ENCODE results near the gene RGS3.

Gene RGS3

DNA sequence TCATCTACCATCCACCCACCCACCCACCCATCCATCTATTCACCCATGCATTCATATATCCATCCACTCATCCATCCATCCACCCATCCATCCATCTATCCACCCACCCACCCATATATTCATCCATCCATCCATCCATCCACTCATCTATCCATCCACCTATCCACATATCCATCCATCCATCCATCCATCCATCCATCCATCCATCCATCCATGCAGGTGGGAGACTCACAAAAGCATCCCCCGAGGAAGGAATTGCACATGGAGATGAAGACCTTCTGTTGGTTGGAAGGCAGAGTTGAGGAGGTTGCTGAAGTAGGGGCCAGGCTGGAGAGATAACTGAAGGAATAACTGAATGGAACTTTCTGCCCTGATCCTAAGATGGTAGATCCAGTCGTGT is 126.9 kb downstream of the RGS3 start:
- TF ChIP-seq, protein P1, sequence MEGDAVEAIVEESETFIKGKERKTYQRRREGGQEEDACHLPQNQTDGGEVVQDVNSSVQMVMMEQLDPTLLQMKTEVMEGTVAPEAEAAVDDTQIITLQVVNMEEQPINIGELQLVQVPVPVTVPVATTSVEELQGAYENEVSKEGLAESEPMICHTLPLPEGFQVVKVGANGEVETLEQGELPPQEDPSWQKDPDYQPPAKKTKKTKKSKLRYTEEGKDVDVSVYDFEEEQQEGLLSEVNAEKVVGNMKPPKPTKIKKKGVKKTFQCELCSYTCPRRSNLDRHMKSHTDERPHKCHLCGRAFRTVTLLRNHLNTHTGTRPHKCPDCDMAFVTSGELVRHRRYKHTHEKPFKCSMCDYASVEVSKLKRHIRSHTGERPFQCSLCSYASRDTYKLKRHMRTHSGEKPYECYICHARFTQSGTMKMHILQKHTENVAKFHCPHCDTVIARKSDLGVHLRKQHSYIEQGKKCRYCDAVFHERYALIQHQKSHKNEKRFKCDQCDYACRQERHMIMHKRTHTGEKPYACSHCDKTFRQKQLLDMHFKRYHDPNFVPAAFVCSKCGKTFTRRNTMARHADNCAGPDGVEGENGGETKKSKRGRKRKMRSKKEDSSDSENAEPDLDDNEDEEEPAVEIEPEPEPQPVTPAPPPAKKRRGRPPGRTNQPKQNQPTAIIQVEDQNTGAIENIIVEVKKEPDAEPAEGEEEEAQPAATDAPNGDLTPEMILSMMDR (conservative IDR thresholded peaks at IDR 0.05), result no peak
- peak overlapping the region; percentile 75 for H3K27ac ChIP-seq

DNA sequence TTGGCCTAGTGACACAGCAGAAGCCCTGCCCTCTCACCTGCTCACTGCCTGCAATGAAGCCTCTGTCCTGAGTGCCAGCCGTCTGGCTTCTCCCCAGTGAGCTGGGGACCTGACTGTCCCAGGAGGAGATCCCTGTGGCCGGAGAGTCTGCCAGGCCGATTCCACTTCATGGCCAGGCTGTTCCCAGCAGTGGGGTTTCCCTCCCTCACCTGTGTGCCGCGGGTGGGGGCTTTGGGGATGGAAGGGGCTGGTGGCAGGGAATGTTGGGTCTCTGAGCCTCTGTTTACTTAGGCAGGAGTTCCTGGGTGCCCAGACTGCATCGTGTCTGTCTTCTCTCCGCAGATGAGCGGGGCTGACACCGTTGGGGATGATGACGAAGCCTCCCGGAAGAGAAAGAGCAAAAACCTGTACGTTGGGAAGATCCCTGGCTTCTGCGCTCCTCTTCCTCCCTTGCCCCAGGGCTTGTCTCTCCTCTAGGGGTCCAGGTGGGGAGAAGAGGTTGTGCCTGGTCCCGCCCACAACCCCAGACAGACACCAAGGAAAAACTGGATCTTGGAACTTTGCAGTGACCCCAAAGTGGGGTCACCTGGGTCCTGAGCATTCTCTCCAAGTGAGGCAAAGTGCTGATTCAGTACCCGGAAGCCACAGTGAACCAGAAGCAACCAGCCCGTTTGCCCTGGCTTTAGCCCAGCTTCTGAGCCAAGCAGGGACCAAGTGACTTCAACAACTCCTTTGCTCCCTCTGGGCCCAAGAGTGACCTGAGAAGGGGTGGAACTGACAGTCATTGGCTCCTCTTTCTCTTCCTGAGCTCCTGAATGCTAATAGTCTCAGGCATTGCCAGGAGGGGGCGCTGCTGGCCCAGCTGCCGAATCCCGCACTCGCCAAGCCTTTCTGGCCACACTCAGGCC is 127.7 kb downstream of the RGS3 start:
- TF ChIP-seq, protein P1 (conservative IDR thresholded peaks at IDR 0.05), result peak; percentile 93
- H3K27ac ChIP-seq, result peak overlapping the region; percentile 75

DNA sequence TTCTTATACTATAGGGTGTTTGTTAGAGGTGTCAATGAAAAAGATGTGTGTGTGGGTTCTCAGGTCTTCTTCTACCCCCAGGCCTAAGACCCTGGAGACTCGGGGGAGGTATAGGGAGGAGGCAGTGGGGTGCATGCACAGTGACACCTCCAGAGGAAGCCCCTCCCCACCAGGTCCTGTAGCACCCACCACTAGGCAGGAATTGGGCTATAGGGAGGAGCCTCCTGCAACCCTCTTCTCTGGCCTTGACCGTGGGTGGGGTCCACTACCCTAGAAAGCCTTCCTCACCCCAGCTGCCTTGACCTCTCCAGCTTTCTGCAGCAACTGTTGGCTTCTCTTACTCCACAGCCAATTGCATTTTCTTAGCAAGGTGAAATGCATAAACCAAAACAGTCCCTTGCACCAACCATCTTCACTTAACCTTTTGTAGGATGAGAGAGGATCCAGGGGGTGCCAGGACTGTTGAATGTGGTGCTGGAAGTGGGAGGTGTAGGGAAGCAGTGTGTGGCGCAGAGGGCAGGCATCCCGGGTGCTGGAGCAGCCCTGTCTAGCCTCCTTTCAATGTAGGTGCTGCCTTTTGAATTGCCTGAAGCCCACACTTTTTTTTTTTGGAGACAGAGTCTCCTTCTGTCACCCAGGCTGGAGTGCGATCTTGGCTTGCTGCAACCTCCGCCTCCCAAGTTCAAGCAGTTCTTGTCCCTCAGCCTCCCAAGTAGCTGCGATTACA is 128.5 kb downstream of the RGS3 start:
- TF ChIP-seq, protein P1 (conservative IDR thresholded peaks at IDR 0.05), result peak; percentile 65
- peak overlapping the region; percentile 75 for H3K27ac ChIP-seq

DNA sequence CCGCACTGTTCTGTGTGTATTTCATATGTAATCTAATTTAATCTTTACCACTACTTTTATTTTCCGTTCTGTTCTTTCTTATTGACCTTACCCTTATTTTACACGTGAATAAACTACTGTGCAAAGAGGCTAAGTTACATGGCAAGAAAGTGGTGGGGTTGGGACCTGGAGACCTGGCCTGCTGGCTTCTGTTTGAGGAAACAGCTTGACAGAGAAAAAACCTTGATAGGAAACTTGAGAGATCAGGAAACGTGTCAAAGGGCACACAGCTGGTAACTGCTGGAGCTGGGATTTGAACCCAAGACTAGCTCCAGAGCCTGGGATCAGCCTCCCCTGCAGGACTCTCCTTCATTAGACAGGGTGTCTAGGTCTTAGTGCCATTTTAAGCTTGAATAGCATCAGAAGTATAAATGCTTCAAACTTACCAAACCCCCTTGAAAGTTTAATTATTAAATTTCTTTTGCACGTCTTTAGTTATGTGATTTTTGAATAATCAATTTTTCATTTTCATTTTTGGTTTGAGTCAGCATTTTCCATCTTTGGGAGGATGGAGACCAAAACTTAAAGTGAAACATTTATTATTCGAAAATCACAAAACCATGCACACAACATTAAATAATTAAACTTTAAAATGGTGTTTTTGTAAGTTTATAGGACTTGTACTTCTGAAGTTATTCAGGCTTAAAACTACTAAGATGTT is 129.5 kb downstream of the RGS3 start:
- peak overlapping the region; percentile 75 for H3K27ac ChIP-seq
- TF ChIP-seq, protein P1 (conservative IDR thresholded peaks at IDR 0.05), result no peak

DNA sequence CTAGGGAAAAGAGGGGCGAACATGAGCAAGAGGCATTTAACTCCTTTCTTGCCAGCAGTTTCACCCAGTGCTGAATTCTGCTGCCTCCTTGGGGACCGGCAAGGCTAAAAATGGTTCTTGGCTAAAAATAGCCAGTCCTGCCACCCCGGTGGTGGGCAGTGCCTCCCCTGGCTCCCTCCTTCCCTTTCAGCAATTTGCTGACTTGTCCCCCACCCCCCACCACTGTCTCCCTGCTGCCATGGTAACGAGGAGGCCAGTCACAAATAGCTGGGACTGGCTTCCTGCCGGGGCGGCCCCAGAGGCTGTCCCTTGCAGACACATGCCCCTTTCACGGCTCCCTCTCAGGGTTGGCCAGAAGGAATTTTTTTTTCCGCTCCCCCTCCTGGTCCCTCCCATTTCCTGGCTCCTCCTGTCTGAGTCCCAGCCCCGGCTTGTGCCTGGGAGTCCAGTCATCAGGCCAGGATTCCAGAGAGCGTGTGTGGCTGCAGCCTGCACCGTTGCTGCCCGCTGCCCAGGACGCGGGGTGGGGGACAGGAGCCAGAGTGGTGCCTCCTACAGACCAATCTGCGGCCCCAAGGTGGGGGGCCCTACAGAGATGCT is 130.3 kb downstream of the RGS3 start:
- TF ChIP-seq, protein P1 (conservative IDR thresholded peaks at IDR 0.05), result no peak
- peak overlapping the region; percentile 75 for H3K27ac ChIP-seq

DNA sequence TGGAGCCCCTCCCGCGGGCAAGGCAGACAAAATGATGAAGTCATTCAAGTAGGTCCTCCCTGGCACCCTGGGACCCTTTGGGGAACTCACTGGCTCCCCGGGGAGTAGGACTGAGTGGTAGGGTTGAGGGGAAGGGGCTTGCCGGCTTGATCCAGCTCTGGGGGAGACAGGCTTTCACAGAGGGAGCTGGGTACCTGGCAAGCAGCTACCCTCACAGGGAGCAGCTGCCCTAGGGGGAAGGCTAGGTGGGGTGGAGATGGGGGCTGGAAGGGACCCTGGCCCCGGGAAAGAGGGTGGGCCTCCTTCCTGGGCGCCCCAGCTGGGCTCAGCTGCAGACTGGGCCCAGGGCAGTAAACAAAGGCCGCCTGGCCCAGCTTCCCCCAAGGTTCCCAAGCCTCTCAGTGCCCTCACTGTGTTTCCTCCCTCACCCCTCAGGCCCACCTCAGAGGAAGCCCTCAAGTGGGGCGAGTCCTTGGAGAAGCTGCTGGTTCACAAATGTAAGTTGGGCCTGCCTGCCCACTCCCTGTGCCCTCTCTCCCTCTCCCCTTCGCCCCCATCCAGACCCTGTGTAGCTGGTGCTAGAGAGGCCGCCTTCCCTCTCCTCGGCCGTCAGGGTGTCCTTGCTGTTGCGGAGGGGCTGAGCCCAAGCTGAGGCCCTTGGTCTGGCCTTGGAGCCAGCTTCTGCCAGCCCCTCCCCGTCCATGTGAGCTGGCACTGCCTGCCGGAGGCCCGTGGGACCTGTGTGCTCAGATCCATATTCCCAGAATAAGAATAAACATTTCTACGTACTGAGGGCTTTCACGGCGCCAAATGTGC is 131.2 kb downstream of the RGS3 start:
- H3K27ac ChIP-seq, result peak overlapping the region; percentile 75
- TF ChIP-seq, protein P1 (conservative IDR thresholded peaks at IDR 0.05), result no peak
